Stimulated activated CD8-positive, alpha-beta memory T cell treated with anti-CD3 and anti-CD28 coated beads, Interleukin-2, amount 100 ng/mL, for 48 hours (primary cell): ENCODE measurements around the gene KIAA1217.
A peak's percentile ranks its signal among the peaks of the same experiment; 100 is the strongest.

ENCODE experiments used
- DNase-seq, 2 donors: peaks; one replicate each; pipeline ENCODE4 v3.0.0-alpha.2; 2020; ENCODE audit warnings: low read depth in 2 of 2

Gene KIAA1217

DNA sequence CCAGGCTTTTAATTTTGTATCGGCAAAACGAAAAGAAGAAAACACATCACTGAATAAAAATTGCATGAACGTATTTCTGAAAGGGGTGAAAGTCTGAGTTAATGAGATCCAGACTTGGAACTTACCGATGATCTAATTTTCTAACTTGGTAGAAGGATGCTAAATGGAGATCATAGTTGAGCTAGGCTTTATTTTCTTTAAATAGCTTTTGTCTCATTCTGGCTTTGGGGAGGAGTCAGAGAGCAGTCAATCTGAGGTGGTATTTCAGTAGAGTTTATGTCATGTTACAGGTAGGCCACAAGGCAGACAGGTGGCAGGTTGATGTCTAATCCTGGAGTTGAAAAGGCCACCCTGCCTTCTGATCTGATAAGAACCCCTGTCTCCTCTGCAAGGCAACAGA lies 161.9 kb downstream of the KIAA1217 start:
- DNase-seq, result no peak

DNA sequence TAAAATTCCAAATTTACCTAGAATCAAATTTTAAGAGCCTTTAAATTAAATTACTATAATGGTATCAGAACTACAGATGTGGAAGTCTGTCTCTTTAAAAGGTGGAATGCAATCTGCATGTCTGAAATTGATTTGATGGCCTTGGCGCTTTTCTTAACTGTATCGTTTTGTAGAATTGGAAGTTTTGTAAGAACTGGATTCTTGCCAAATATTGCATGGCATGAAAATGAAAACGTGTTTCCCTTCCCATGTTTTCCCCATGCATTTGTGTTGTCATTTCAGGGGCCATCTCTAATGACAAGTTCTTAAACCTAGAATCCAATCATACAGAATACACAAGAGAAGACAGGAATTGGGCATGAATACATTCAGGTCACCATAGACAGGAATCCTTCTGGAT lies 162.5 kb downstream of the KIAA1217 start:
- DNase-seq, result no peak

DNA sequence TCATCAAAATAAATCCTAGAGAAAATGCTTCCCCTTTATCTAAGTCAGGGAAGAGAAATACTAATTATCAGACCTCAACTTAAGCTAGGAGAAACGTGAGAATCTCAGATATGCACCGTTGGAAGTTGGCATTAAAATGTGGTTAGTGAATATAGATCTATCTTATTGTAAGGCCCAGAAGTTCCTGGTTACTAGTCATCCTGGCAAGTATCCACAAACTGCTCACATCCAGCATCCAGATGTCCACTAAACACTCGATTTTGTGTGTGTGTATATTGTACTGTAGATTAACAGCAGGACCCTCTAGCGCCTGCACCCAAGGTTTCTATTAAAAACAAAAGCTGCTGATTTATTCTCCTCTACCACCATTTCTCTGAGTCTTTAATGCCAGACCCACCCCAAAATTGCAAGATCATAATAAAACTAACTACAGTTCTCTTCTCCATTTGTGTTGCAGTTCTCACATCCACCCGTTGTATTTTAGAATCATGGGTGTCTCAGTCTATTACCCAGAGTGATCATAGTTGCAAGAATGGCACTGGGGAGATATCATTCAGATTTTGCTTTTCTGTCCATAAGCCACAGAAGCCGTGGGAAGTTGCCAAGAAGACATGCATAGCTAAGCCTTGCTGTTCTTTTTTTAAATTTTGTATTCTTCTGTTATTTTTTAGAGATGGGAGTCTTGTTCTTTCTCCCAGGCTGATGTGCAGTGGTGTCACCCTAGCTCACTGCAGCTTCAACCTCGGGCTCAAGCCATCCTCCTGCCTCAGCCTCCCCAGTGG lies 165.4 kb downstream of the KIAA1217 start:
- DNase-seq, result no peak

DNA sequence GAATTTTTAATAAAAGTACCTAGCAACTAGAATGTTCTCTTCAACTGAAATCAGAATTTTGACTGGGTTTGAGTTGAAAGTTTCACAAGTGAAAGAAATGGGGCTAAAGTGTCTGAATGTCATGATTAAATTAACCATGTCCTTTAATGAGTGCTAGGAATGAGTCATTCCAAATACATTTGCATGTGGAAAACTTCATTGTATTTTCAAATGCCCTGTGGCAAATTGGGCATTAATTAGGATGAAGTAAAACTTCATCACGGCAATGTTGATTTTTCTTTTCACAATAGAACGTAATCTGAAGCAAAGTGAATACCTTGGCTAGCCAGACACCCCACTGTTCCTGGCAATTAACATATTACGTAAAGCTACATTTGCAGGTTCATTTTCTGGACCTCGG lies 166.6 kb downstream of the KIAA1217 start:
- DNase-seq, result no peak

GRCh38 chr10:24376731-24377130 lies 167.8 kb downstream of the KIAA1217 start:
- DNase-seq, result no peak

DNA sequence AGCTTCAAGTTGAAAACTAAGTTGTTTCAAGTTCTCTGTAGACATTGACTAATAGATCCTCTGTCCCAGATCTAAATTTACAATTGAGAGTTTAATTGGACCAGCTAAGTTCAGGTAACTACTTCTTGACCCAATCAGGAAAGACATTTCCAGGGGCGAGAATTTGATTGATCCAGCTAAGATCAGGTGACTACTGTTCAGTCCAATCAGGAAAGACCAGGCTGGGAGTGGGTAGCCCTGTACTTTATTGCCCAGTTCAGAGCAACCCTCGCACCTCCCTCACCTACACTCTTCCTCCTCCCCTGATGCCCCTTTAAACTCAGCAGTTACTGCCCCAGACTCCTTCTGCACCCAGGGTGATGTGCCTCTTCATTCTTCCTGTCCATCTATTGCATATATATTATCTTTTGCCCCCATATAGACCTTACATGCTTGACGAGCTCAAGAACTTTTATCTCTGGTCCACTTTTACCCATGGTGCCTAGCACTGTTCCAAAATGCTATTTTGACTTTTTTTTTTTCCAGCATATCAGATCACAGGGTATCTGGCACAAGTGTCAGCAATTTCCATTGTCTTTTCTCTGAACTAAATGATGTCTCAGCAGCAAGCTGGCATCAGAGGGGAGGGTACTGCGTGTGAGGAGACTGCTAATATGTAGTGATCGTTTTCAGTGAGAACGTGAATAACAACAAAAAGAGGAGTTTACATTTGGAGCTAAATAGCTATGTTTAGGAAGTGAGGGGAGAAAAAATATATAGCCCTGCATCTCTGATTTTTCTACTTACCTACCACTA lies 169.4 kb downstream of the KIAA1217 start:
- no peak for DNase-seq

GRCh38 chr10:24381235-24382010 lies 172.5 kb downstream of the KIAA1217 start:
- no peak for DNase-seq

DNA sequence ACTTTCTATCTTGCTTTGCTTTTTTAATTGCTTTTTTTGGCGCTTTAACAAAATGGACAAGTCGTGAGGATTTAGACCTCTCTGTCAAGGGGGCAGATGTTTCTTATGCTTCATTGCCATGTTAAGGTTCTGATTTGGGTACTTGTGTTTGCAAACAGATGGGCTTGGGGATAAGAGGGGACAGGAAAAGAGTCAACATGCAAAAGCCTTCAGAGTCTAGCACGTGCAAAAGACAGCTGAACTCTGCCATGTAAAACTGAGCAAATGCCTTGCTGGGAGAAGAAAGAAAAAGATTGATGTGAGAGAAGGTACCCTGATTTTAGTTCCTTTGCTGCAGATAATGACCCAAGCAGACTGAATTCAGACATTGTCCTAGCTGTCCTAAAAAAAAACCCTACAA lies 173.1 kb downstream of the KIAA1217 start:
- no peak for DNase-seq

GRCh38 chr10:24382596-24382978 lies 173.6 kb downstream of the KIAA1217 start:
- peak in 1 of 2 donors; percentile 3 for DNase-seq

GRCh38 chr10:24382979-24383663 lies 174.2 kb downstream of the KIAA1217 start:
- peak in 1 of 2 donors; percentile 2 for DNase-seq

DNA sequence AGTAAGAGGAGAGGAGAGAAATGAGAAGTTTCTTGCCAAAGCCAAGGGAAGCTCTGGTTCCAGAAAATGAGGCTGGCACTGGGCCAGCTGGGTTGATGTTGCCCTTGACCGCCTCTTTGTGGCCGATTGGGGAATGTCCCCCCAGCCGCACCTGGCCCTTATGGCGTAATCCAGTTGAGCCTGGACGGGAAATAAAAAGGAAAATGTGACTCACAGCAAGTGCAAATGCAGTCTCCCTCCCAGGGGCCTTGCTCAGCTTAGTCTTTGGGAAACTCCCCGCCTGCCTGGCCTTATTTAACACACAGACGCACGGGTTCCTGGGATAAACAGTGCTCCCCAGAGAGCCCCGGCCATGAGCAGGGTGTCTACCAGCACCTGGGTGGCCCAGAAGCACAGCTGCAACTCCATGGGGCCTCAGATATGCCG lies 174.8 kb downstream of the KIAA1217 start:
- peak; percentile 26 for DNase-seq

GRCh38 chr10:24384954-24385353 lies 176.0 kb downstream of the KIAA1217 start:
- DNase-seq, result no peak

DNA sequence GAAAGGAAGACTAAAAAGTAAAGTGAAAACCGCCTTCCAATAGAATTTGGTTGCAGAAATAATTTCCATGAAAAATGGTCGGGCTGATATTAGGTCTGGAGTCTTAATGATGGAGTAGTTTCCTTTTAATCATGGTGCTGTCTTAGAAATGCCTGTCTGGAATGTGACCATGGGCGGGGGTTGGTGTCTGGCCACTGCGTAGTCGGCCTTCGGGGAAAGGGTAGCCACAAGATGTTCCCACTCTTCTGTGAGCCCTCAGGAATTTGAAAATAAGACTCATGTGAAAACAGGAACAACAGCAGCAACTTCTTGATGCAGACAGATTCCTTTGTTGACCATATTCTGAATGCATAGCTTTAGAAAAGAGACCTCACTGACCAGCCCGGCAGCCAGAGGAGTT lies 176.8 kb downstream of the KIAA1217 start:
- DNase-seq, result no peak

DNA sequence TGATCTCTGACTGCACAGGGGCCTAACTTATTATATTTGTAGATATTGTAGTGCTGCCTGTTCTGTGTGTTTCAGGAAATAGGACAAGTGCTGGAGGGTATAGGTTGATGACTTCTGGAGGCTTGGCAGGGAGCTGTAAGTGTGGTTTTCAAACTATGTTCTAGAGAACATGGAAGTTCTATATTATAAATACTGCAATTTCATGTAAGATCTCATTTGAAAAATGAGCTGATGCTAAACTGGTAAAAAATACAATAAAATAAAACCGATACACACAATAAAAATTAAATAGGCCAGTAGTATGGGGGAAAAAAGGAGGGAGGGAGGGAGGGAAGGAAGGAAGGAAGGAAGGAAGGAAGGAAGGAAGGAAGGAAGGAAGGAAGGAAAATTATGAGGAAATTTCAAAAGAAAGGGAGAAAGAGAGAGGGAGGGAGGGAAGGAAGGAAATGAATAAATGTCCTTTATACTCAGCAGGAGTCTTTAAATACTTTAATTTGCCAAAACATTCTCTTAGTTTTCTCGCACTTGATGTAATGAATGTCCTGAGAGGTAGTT lies 181.3 kb downstream of the KIAA1217 start:
- DNase-seq, result no peak

DNA sequence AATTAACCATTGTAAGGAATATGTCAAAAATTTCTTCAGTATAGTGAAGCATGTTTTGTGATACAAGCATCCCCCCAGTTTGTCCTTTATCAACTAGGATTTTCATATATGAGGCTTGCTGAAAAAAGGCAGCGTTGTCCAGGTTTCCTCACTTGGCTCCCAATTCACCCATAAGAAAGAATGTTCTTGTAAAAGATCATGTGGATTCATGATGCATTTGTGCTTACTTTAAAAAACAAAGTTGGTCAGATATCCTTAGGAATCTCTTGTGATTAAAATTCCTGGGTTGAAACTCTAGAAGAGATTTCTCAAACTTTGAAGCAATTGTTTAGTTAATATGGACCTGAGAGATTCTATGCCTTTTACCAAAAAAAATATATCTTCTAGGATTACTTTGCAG lies 181.8 kb downstream of the KIAA1217 start:
- DNase-seq, result no peak

DNA sequence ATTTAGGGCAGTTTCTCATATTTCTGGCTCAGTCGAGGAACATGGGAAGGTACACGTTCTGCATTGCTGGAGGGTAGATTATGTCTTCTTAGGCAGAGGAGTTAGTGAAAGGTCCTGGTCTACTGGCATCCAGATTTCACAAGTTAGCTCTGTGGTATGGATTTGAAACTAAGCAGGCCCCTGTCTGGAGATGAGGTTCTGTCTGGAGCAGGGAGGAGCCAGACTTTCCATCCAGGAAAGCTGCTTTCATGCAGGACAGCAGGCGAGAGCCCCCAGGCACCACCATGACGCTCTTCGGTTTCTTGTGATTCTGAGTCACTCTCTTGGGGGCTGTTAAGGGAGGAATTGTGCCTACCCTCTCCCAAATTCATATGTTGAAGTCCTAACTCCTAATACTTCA lies 184.3 kb downstream of the KIAA1217 start:
- no peak for DNase-seq

DNA sequence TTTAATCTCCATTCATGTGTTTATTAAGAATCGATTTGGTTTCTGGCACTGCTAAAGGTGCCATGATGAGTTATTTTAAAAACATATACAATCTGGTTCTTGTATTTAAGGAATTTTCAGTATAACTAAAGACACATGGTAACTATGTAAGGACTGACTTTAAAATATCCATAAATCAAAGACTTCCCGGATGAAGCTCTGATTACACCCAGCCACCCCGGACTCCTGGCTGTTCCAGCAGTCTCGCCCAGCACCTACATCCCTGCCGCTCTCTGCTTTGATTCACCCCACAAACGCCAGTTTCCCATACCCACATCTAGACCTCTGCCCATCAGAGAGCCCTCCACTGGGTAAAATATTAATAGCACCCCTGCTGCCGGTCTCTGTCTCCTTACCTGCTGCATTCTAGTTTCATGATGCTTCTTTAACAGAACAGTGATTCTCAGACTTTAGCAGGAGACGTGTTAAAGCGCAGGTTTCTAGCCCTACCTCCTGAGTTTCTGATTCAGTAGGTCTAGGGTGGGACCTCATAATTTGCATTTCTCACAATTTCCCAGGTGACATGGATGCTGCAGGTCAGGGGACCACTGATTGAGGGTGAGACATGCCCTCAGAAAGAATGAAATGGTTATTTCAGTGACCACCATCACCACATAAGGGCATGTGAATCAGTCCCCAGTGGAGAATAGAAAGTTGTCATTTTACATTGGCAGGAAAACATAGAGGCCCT lies 185.7 kb downstream of the KIAA1217 start:
- no peak for DNase-seq

DNA sequence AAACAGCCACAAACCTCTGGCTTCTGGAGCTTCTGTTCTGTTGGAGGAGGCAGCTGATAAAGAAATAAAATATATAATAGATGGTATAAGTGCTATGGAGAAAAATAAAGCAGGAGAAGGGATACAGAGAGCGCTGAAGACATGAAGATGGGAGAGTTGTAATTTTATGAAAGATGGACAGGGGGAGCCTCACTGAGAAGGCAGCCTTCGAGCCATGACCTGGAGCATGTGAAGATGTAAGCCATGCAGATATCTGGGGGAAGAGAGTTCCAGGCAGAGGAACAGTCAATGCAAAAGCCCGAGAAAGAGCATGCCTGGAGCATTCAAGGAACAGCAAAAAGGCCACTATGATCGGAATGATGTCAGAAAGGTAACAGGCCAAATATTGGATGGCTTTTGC lies 187.5 kb downstream of the KIAA1217 start:
- no peak for DNase-seq

- DNase-seq, result no peak
Observed at GRCh38 chr10:24397662-24398061, 188.7 kb downstream of the KIAA1217 start.

GRCh38 chr10:24404567-24404966 lies 195.6 kb downstream of the KIAA1217 start:
- DNase-seq, result no peak

GRCh38 chr10:24405635-24406034 lies 196.7 kb downstream of the KIAA1217 start:
- no peak for DNase-seq
